HEK293T (cell line): ENCODE data around the gene CMTM4.

Experiments used
- FOXA1 ChIP-seq: fragments of 450-650 bp; IDR thresholded peaks from 2 replicates; pipeline ENCODE4 v1.6.1; 2016; ENCODE audit warnings: mild to moderate bottlenecking
- FOXM1 ChIP-seq: fragments of 450-650 bp; IDR thresholded peaks from 2 replicates; pipeline ENCODE4 v1.6.1; 2017; ENCODE audit warnings: mild to moderate bottlenecking, borderline replicate concordance
- LEF1 ChIP-seq: fragments of 450-650 bp; IDR thresholded peaks from 2 replicates; pipeline ENCODE4 v1.6.1; 2017; ENCODE audit warnings: mild to moderate bottlenecking, borderline replicate concordance
- PKNOX1 ChIP-seq: fragments of 450-650 bp; IDR thresholded peaks from 2 replicates; pipeline ENCODE4 v1.6.1; 2016
- SUZ12 ChIP-seq: fragments of 450-650 bp; IDR thresholded peaks from 2 replicates; pipeline ENCODE4 v1.6.1; 2016; ENCODE audit warnings: mild to moderate bottlenecking
- TARDBP ChIP-seq: fragments of 450-650 bp; IDR thresholded peaks from 2 replicates; pipeline ENCODE4 v1.6.1; 2016
- ZNF384 ChIP-seq: fragments of 450-650 bp; IDR thresholded peaks from 2 replicates; pipeline ENCODE4 v1.6.1; 2016

- TF ChIP-seq FOXM1 (no peak), SUZ12 (no peak), FOXA1 (no peak), PKNOX1 (no peak), LEF1 (no peak), ZNF384 (no peak), TARDBP (no peak)
Observed at GRCh38 chr16:66714654-66715307, 18.2 kb upstream of the CMTM4 start.
